ENCODE data around the gene MDFIC2.

Gene MDFIC2

DNA sequence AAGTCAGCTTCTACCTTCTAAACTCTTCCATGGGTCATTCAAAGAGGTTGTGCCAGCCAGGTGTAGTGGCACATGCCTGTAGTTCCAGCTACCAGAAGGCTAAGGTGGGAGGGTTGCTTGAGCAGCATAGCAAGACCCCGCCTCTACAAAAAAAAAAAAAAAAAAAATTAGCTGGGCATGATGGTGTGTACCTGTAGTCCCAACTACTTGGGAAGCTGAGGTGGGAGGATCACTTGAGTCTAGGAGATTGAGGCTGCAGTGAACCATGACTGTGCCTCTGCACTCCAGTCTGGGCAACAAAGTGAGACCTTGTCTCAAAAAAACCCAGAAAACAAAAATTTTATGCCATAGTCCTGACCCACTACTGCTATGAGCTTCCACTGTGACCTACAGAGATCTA, 126.8 kb downstream of the MDFIC2 start:
- H3K9me2 ChIP-seq (replicated peaks; ENCODE audit: insufficient read depth, low read length) = no peaks in the 10 kb centered on the region; the same call in 1 of the 2 replicates
- H3F3A ChIP-seq (ENCODE audit: insufficient read depth) = no peaks in the 10 kb centered on the region
- no peak overlapping the region for H3K27ac ChIP-seq (ENCODE audit: low read depth, low read length)
- H3K27me3 ChIP-seq (ENCODE audit: low read length) = no peaks in the 10 kb centered on the region
- H3K4me3 ChIP-seq (ENCODE audit: insufficient read depth, low read length, poor library complexity, severe bottlenecking) = no peak overlapping the region
- H3K79me2 ChIP-seq (ENCODE audit: insufficient read depth, low read length) = no peaks in the 10 kb centered on the region
- no peaks in the 10 kb centered on the region for H3K9me3 ChIP-seq (ENCODE audit: insufficient read depth, low read length)
- H3K9ac ChIP-seq (ENCODE audit: low read length) = no peak overlapping the region
- no peaks in the 10 kb centered on the region for H4K20me1 ChIP-seq (ENCODE audit: low read depth, low read length)
- no peaks in the 10 kb centered on the region for H3K36me3 ChIP-seq (ENCODE audit: low read length)
- no peak overlapping the region for H3K4me2 ChIP-seq (ENCODE audit: low read depth, low read length, poor library complexity, severe bottlenecking)
- H2AFZ ChIP-seq (ENCODE audit: low read depth, low read length, severe bottlenecking) = no peak overlapping the region
- no peak for TF ChIP-seq EZH2phosphoT487 (conservative IDR thresholded peaks at IDR 0.05; ENCODE audit: low read length)
- TF ChIP-seq, protein P1, sequence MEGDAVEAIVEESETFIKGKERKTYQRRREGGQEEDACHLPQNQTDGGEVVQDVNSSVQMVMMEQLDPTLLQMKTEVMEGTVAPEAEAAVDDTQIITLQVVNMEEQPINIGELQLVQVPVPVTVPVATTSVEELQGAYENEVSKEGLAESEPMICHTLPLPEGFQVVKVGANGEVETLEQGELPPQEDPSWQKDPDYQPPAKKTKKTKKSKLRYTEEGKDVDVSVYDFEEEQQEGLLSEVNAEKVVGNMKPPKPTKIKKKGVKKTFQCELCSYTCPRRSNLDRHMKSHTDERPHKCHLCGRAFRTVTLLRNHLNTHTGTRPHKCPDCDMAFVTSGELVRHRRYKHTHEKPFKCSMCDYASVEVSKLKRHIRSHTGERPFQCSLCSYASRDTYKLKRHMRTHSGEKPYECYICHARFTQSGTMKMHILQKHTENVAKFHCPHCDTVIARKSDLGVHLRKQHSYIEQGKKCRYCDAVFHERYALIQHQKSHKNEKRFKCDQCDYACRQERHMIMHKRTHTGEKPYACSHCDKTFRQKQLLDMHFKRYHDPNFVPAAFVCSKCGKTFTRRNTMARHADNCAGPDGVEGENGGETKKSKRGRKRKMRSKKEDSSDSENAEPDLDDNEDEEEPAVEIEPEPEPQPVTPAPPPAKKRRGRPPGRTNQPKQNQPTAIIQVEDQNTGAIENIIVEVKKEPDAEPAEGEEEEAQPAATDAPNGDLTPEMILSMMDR (IDR thresholded peaks at IDR 0.05; ENCODE audit: insufficient read depth, low read length, poor library complexity, severe bottlenecking) = no peak

DNA sequence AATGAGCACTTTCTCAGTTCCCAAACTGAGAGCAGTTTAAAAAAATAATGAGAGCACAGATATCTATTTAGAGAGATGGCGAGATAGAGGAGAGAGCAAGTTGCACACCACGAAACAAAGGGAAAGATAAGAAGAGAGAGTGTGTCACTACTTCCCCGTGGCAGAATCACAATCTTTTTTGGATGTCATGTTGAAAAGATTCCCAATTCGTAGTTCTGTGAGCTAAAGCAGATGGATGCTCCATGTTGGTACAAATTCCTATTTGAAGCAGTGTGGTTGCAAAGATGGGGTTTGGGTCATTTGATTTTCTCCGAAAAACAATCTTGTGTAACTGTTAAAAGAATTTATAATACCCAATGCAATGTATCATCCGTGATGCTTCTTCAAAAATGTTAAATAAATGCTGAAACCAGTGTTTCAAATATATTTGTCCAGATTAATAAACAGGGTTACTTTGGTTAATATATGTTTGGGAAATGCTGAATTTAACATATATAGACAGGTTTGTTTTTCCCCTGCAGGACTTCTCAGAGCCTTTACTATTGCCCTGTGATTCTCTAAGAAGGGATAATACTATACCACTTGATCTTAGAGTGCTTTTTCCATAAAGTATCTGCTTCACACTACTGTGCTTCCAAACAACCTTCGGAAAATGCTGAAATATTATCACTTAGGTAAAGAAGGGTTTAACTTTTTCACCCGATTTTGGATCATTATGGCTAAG, 128.5 kb downstream of the MDFIC2 start:
- H3K27me3 ChIP-seq (ENCODE audit: low read length) = no peaks in the 10 kb centered on the region
- no peaks in the 10 kb centered on the region for H3K79me2 ChIP-seq (ENCODE audit: insufficient read depth, low read length)
- H3K4me2 ChIP-seq (ENCODE audit: low read depth, low read length, poor library complexity, severe bottlenecking) = no peak overlapping the region
- no peaks in the 10 kb centered on the region for H3F3A ChIP-seq (ENCODE audit: insufficient read depth)
- TF ChIP-seq, protein P1 (IDR thresholded peaks at IDR 0.05; ENCODE audit: insufficient read depth, low read length, poor library complexity, severe bottlenecking) = no peak
- no peak for TF ChIP-seq EZH2phosphoT487 (conservative IDR thresholded peaks at IDR 0.05; ENCODE audit: low read length)
- H3K9me3 ChIP-seq (ENCODE audit: insufficient read depth, low read length) = no peaks in the 10 kb centered on the region
- H3K4me3 ChIP-seq (ENCODE audit: insufficient read depth, low read length, poor library complexity, severe bottlenecking) = no peak overlapping the region
- H4K20me1 ChIP-seq (ENCODE audit: low read depth, low read length) = no peaks in the 10 kb centered on the region
- H3K9me2 ChIP-seq (replicated peaks; ENCODE audit: insufficient read depth, low read length) = no peaks in the 10 kb centered on the region
- no peaks in the 10 kb centered on the region for H3K36me3 ChIP-seq (ENCODE audit: low read length)
- no peak overlapping the region for H2AFZ ChIP-seq (ENCODE audit: low read depth, low read length, severe bottlenecking)
- no peak overlapping the region for H3K27ac ChIP-seq (ENCODE audit: low read depth, low read length)
- H3K9ac ChIP-seq (ENCODE audit: low read length) = no peak overlapping the region

DNA sequence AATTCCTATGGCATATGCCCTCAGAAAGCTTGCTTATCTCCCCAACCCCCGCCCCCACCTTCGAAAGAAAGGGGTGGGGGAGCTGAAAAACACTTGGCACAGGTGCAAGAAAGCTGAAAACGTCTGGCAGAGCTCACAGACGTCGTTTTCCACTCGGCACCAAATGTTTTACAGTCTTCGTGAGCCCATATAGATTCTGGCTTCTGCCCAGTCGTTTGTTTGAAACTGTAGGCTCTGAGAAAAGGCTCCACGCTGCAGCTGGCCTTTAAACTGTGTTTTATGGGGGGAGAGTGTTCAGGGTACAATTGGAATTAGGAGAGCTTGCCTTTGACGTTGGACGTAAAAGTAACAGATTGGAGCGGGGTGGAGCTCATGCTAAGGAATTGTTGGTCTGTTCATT, 130.3 kb downstream of the MDFIC2 start:
- Histone ChIP-seq H3K4me3 (ENCODE audit: insufficient read depth, low read length, poor library complexity, severe bottlenecking) (no peak overlapping the region), H3K9me3 (ENCODE audit: insufficient read depth, low read length) (no peaks in the 10 kb centered on the region), H3F3A (ENCODE audit: insufficient read depth) (no peaks in the 10 kb centered on the region), H3K36me3 (ENCODE audit: low read length) (no peaks in the 10 kb centered on the region), H3K9ac (ENCODE audit: low read length) (no peak overlapping the region), H3K79me2 (ENCODE audit: insufficient read depth, low read length) (no peaks in the 10 kb centered on the region), H3K27me3 (ENCODE audit: low read length) (no peaks in the 10 kb centered on the region), H3K9me2 (replicated peaks; ENCODE audit: insufficient read depth, low read length) (no peaks in the 10 kb centered on the region), H4K20me1 (ENCODE audit: low read depth, low read length) (no peaks in the 10 kb centered on the region), H3K4me2 (ENCODE audit: low read depth, low read length, poor library complexity, severe bottlenecking) (no peak overlapping the region), H3K27ac (ENCODE audit: low read depth, low read length) (no peak overlapping the region), H2AFZ (ENCODE audit: low read depth, low read length, severe bottlenecking) (no peak overlapping the region)
- no peak for TF ChIP-seq EZH2phosphoT487 (conservative IDR thresholded peaks at IDR 0.05; ENCODE audit: low read length)
- TF ChIP-seq, protein P1 (IDR thresholded peaks at IDR 0.05; ENCODE audit: insufficient read depth, low read length, poor library complexity, severe bottlenecking) = no peak

Data from SU-DHL-6 (cell line).